Endometrial microvascular endothelial cells (primary cell): ENCODE measurements around the gene SLC12A7. TPM values are rescaled to one million over a fixed set of nuclear protein-coding genes. Genes with fewer than 3 reads are reported as not detected.
"Not testable (repeated sequence)": the region's sequence is repeated elsewhere in the genome, so short reads cannot be mapped to it uniquely, and the experiment has no call there.

Source experiments
- in situ Hi-C: cut with HindIII; loops from 2 replicates; pipeline ENCODE4 v1.10.0; 2017; ENCODE audit warnings: low sequenced_read_pairs, low pct_unique_long_range_greater_than_20kb; ENCODE audit errors: inconsistent ontology term
- total RNA-seq: library from RNA; depleted of rRNA; stranded (reverse); fragments of >200 nt; gene quantifications from one replicate; pipeline ENCODE4 v1.2.3, GENCODE V29; 2015; ENCODE audit errors: inconsistent ontology term

Gene SLC12A7
- total RNA-seq, 1 donor from 2014 or later: 9.0 TPM

GRCh38 chr5:1074816-1075554 is 36.9 kb downstream of the SLC12A7 start:
- in situ Hi-C loops: no loop called here

DNA sequence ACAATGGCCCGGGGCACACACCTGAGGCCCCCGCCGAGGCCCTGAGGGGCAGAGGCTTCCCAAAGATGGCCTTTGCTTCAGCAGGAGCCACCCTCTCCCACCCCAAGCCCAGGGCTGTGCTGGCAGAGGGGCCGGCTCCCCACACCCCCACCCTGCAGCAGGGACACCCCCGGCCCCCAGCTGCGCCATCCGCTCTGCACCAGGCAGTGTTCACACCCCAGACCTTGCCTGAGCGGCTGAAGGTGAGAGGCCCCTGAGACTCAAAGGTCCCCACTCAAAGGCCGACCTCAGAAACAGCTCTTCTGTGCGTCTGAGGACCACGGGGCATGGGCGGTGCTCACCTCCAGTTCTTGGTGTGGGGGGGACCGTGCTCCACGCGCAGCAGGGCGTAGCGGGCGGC is 37.6 kb downstream of the SLC12A7 start:
- in situ Hi-C loops: no loop called here

- in situ Hi-C loops: no loop called here
These were observed 38.4 kb downstream of the SLC12A7 start for GRCh38 chr5:1073239-1074102.

DNA sequence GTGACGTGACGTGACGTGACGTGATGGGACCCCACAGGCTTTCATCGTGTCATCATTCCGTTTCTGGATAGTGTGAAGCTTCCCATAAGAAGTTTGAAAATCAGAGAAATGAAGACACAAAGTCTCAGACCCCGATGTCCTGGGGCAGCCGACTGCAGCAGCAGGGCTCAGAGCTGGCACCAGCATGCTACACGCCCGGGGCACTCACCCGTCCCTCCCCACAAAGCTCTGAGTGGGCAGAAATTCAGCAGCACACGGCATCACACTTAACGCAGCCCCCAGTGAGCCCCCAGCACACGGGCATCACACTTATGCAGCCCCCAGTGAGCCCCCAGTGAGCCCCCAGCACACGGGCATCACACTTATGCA is 42.2 kb downstream of the SLC12A7 start:
- in situ Hi-C loops: no loop called here

DNA sequence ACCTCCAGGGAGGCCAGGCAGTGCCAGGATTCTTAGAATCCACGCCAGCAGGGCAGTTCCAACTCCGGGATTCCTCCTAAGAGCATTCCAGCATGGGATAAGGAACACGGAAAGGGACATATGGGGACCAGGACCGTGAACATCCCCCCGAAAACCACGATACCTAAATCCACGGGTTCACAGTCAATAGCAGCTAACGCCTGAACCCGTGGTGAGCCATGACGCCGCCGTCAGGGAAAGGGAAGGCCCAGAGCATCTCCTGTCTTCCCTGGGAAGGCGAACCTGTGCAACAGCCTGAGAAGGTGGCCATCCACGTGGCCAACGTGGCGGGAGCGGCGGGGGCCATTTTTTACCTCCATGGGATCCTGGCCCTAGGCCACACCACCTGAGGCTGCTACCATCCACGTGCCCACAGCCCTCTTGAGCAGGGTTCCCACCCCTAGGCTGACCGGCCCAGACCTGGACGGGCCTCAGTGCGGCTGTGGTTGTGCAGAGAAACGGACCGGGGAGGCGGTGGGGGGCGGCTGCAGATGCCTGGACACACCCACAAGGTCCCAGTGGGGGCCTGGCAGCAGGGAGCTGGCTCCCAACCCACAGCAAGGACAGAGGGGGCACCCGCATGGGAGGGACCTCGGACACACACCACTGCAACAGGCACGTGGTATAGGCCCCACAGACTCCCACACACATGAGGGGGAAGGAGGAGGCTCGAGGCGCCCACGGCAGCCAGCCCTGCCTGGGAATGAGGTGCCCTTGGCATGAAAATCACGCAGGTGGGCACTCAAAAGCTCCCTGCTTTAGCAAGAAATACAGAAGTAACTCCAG is 42.8 kb downstream of the SLC12A7 start:
- in situ Hi-C loops: no loop called here

GRCh38 chr5:1068204-1068894 is 43.5 kb downstream of the SLC12A7 start:
- in situ Hi-C loops: no loop called here

- in situ Hi-C loops: no loop called here
These were observed 44.4 kb downstream of the SLC12A7 start for GRCh38 chr5:1067141-1068121.

GRCh38 chr5:1066676-1067075 is 45.2 kb downstream of the SLC12A7 start:
- in situ Hi-C loops: no loop called here

- in situ Hi-C loops: no loop called here
These were observed 45.8 kb downstream of the SLC12A7 start for GRCh38 chr5:1065891-1066650.

DNA sequence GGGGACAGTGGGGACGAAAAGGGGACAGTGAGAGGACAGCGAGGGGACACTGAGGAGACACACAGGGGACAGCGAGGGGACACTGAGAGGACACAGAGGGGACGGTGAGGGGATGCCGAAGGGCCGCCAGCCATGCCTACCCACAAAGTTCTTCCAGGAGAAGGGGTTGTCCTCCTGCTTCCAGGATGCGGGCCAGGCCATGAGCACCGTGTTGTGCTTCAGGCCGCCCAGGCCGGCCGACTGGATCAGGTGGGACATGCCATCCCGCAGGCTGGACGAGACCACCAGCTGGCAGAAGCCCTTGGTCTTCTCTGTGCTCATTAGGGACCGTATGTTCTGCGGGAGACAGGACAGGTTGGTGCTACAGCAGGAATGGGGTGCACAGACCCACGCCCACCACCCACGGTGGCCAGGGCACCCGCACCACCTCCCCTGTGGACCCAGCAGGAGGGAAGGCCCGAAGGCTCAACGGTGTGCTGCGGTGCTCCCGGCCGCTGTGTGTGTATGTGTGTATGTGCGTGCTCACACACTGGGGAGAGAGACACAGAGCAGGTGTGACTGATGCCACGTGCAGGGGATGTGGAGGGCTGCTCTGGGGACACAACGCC is 46.6 kb downstream of the SLC12A7 start:
- in situ Hi-C loops: no loop called here

DNA sequence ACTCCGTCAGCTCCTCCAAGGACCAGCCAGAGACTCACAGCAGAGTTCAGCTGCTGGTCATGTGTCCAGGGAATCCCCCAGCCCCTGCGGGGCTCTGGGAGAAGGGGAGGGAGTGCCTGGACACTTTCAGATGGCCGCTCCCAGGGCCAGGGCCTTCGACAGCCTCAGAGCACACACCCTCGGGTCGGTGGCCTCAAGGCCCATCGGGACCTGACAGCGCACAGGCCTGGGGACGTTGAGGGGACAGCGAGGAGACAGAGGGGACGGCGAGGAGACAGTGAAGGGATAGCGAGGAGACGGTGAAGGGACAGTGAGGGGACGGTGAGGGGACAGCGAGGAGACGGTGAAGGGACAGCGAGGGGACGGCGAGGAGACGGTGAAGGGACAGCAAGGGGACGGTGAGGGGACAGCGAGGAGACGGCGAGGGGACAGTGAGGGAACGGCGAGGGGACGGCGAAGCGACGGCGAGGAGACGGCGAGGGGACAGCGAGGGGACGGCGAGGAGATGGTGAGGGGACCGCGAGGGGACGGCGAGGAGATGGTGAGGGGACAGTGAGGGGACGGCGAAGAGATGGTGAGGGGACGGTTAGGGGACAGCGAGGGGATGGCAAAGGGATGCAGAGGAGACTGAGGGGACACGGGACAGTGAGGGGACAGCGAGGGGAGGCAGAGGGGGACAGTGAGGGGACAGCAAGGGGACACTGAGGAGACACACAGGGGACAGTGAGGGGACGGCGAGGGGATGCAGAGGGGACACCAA is 47.3 kb downstream of the SLC12A7 start:
- in situ Hi-C loops: no loop called here

DNA sequence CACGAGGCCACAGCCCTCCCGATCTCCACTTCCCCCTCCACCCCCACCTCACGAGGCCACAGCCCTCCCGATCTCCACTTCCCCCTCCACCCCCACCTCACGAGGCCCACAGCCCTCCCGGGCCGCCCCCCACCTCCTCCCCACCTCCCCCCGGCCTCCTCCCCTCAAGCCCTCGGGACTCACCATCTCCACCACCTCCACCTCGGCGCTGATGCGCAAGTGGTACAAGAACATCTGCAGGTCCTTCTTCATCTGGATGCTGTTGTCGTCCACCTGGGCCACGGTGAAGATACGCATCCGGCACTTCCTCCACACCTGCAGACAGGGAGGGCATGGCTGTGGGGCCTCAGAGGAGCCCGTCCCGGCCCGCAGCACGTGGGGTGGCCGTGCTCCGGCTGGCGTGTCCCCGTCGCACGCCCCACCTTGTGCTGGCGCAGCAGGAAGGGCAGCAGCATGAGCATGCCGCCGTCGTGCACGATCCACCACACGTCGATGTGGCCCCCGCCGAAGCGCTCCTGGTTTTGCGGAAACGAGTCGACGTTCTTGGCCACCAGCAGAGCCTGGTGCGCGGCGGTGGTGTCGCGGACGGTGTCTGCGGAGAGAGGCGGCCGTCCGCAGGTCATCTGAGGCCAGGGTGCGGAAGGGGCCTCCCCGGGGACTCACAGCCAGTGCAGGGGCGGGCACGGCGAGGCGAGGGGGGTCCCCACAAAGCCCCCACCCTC is 48.0 kb downstream of the SLC12A7 start:
- in situ Hi-C loops: no loop called here

DNA sequence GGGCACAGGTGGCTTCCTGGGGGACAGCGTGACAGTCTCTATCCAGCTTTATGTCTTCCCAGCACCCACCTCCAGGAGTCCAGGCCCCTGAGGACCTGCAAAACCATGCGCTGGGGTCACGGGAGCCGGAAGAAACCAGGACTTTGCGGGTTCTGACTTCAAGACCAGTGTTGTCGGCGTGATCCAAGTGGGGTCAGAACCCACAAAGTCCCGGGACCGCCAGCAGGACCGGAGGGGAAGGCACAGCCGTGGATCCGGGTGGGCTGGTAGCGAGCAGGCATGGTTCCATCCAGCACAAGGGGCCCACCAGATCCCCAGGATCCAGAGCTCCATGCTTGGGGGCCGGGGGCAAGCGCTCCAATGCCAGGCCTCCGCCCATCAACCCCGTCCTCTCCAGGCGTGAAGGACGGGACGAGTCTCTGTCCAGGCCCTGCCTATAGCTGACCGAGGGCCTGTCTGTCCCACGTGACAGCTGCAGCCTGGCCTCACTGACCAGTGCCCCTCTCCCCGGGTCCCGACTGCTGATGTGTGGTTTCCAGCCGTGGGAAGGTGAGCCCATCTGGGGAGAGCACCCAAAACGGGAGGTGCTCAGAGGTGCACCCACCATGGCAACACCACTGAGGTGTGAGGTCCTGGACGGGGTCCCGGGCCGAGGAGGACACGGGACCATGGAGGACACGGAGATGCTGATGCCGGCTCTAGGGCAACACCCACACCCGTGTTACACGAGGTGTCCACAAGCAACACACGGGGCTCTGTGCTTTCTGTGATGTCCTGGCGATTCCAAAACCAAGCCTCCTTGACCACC is 48.9 kb downstream of the SLC12A7 start:
- in situ Hi-C loops: no loop called here

DNA sequence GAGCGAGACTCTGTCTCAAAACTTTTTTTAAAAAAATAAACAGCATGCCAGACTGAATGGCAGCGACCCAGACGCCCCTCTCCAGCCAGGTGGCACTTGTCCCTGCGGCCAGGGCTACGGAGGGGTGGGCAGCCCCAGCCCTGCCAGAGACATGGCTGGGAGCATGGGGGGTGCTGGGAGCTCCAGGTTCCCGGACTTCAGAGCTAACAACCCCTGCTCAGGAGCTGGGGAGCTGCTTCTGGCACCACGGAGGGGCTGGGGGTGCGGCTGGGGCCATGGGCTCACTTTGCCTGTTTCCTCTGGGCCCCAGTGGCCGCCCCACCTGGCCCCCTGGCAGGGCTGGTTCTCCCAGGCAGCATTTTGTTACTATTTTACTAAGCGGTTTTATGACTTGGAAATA is 49.9 kb downstream of the SLC12A7 start:
- in situ Hi-C loops: no loop called here

DNA sequence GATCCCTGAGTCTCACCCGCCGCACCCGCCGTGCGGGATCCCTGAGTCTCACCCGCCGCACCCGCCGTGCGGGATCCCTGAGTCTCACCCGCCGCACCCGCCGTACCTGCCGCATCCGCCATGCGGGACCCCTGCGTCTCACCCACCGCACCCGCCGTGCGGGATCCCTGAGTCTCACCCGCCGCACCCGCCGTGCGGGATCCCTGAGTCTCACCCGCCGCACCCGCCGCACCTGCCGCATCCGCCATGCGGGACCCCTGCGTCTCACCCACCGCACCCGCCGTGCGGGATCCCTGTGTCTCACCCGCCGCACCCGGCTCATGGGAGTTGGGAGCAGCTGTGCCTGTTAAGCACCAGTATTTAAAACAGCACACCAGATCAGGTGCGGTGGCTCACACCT is 50.6 kb downstream of the SLC12A7 start:
- in situ Hi-C loops: not testable (repeated sequence)
